SW 1271 (cell line): Measurements from ENCODE around the gene TCF12.
"Not testable (repeated sequence)": the region's sequence is repeated elsewhere in the genome, so short reads cannot be mapped to it uniquely, and the experiment has no call there.

Source experiments
- DNase-seq, 2 experiments: peaks; one replicate each; lab custom pipeline; 2025; lab: John Stamatoyannopoulos, UW

Gene TCF12

DNA sequence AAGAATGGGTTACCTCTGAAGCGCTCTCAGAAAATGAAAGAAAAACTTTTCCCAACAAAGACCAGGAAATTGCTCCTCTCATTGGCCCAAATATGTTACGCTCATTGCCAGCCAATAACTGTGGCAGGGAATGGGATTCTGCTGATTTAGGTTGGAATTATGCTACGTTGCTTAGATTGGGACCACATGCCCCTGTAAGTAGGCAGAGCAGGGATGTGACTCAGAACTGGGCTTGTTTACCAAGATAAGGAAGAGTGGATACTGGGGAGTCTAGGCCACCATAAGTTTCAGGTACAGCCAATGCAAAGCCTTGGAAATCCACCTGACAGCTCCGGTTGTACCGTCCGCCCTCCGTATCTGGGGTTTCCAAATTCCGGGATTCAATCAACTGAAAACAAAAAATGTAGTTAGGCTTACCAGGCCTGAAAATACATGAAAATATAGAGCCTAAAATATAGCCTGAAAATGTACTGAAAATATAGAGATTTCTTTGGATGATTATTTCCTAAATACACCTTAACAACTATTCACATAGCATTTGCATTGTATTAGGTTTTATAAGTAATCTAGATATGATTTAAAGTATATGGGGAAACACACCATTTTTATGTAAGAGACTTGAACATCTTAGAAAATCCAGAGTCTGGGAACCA is 1.5 kb upstream of the TCF12 start:
- DNase-seq, result no peak

GRCh38 chr15:56917652-56918045 is 795 bp upstream of the TCF12 start:
- DNase-seq, result peak in 1 of 2 experiments; percentile 37

- DNase-seq, result peak in 1 of 2 experiments; percentile 47
Measured at GRCh38 chr15:56919031-56919608, 676 bp downstream of the TCF12 start.

DNA sequence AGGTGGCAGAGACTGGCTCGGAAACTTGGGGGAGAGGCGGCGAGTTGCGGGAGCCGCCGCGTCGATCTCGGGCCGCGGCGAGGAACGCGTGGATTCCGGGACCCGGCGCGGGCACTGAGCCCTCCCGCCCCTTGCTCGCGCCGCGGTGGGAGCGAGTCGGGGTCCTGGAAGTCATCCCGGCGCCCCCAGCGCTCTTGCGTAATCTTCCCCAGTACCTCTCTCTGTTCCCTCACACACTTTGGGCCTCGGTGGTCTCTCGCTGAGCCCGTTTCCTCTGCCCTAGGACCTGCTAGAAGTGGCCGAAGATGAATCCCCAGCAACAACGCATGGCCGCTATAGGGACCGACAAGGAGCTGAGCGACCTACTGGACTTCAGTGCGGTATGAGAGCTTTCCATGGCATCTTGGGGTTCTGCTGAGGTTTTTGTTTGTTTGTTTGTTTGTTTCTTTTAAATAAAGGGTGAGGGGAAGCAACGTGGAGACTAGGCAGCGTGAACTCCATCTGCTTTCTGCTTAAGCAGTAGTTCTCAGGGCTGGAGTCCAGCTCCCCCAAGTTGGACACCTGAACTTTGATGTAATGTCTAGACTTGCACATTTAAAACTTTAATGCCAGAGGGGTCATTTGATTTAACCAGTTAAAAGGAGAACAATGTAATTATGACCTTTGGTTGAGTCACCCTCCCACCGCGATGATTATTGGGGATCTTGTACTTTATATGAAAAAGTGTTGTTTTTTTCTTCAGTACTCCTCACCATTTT is 1.3 kb downstream of the TCF12 start:
- DNase-seq, result peak in 1 of 2 experiments; percentile 63

DNA sequence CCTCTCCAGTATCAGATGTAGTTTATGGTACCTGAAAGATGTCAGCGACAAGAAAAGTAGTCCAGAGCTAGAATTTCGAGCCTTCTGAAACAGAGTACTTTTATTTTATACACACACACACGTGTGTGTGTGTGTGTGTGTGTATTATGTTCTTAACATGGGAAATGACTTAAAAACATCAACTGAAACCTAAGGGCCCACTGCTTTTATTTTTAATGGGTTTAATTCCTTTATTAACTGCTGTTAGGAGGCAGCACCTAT is 1.9 kb downstream of the TCF12 start:
- DNase-seq, result no peak

GRCh38 chr15:56923174-56923591 is 4.7 kb downstream of the TCF12 start:
- DNase-seq, result no peak

DNA sequence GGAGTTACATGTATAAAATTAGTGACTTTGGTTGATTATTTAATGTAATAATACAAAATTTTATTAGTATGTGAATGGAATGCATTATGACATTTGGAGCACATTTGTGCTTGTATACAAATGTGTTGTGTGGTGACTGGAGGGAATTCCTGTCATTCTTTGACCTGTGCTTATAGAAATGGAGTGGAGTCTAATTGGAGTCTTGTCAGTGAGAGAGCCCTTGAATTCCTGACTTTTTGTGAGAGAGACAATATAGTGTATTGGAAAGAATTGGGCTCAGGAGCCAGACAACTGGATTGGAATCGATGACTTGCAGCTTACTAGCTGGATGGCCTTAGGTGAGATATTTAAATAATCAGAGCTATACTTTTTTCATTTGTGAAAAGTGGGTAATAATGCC is 9.4 kb downstream of the TCF12 start:
- no peak for DNase-seq

- no peak for DNase-seq
Measured at GRCh38 chr15:56929399-56929798, 11.0 kb downstream of the TCF12 start.

- DNase-seq, result no peak
Measured at GRCh38 chr15:56929933-56930332, 11.5 kb downstream of the TCF12 start.

- DNase-seq, result no peak
Measured at GRCh38 chr15:56930669-56931313, 12.3 kb downstream of the TCF12 start.

GRCh38 chr15:56931639-56932508 is 13.4 kb downstream of the TCF12 start:
- DNase-seq, result no peak

DNA sequence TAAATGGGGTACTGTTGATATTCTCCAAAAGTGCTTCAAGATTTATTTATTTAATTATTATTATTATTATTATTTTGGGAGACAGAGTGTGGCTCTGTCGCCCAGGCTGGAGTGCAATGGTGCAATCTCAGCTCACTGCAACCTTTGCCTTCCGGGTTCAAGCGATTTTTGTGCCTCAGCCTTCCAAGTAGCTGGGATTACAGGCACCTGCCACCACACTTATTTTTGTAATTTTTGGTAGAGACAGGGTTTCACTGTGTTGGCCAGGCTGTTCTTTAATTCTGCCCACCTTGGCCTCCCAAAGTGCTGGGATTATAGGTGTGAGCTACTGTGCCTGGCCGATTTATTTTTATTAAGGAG is 14.0 kb downstream of the TCF12 start:
- DNase-seq, result not testable (repeated sequence)

GRCh38 chr15:56933410-56933809 is 15.0 kb downstream of the TCF12 start:
- no peak for DNase-seq

DNA sequence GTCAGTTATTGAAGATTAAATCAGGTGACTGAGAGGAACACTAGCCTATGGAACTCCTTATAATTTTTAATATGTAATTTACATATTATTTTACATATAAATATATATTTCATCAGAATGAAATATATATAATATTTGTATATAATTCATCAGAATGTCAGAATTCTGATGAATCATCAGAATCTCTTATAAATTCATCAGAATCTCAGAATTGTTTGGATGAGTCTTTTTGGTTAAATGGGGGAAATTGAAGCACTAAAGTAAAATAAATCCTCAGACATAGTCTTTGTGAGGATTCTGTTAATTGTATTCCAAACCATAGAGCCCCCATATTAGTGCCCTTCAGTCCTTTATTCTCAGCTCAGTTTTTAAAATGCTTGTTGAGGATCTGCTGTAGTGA is 15.4 kb downstream of the TCF12 start:
- no peak for DNase-seq

- DNase-seq, result no peak
Measured at GRCh38 chr15:56934269-56934668, 15.8 kb downstream of the TCF12 start.

DNA sequence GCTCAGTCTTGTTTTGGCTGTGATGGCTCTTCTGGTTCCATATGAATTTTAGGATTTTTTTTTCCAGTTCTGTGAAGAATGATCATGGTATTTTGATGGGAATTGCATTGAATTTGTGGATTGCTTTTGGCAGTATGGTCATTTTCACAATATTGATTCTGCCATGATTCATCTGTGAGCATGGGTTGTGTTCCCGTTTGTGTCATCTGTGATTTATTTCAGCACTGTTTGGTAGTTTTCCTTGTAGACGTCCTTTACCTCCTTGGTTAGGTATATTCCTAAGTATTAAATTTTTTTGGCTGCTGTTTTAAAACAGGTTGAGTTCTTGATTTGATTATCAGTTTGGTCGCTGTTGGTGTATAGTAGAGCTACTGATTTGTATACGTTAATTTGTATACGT is 18.5 kb downstream of the TCF12 start:
- DNase-seq, result no peak

- DNase-seq, result no peak
Measured at GRCh38 chr15:56939257-56939656, 20.8 kb downstream of the TCF12 start.

DNA sequence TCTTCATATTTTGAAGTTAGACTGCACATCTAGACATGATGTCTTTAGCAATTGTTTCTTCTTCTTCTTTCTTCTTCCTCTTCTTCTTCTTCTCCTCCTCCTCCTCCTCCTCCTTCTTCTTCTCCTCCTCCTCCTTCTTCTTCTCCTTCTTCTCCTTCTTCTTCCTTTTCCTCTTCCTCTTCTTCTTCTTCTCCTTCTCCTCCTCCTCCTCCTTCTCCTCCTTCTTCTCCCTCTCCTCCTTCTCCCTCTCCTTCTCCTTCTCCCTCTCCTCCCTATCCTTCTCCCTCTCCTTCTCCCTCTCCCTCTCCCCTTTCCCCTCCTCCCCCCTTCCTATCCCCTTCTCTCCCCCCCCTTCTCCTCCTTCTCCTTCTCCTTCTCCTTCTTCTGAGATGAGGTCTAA is 21.9 kb downstream of the TCF12 start:
- DNase-seq, result no peak

GRCh38 chr15:56942118-56942517 is 23.7 kb downstream of the TCF12 start:
- no peak for DNase-seq

DNA sequence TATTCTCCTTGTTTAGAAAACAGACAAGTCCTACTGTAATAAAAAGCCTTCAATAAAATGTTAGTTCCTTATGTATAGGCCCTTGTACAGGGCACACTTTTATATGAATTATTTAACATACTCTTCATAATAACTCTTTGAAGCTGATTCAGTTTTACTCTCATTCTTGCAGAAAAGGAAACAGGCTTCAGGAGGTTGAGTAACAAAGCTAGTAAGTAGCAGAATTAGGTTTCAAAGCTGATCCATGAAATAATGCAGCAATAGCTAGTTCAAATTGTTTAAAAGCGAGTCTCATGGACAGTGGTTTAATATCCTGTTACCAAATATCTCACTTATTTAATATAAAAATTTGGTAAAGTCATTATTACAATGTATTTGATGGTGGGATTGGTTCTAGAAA is 25.0 kb downstream of the TCF12 start:
- DNase-seq, result no peak

- no peak for DNase-seq
Measured at GRCh38 chr15:56944485-56944884, 26.0 kb downstream of the TCF12 start.

GRCh38 chr15:56946150-56946549 is 27.7 kb downstream of the TCF12 start:
- no peak for DNase-seq
